Muscle of leg (tissue), 11 donors: ENCODE data around the gene DNAJC4. TPM values are rescaled to one million over a fixed set of nuclear protein-coding genes. Genes with fewer than 3 reads are reported as not detected.

Experiments
- DNase-seq: peaks from one replicate; pipeline ENCODE4 v3.0.0; 2013
- H3K27ac ChIP-seq: one replicate; pipeline ENCODE4 v1.5.1; 2013; ENCODE audit warnings: mild to moderate bottlenecking, low read length, control low read depth
- H3K27me3 ChIP-seq: one replicate; pipeline ENCODE4 v1.6.1; 2013; ENCODE audit warnings: low read length; ENCODE audit not compliant: control insufficient read depth, insufficient read depth
- H3K36me3 ChIP-seq: one replicate; pipeline ENCODE4 v1.6.1; 2013; ENCODE audit warnings: low read length; ENCODE audit not compliant: control insufficient read depth, insufficient read depth
- H3K4me1 ChIP-seq: one replicate; pipeline ENCODE4 v1.6.1; 2013; ENCODE audit warnings: low read length; ENCODE audit not compliant: control insufficient read depth, insufficient read depth
- H3K4me3 ChIP-seq: one replicate; pipeline ENCODE4 v1.5.1; 2013; ENCODE audit warnings: low read length, control low read depth
- H3K9me3 ChIP-seq: replicated peaks from 2 replicates; pipeline ENCODE4 v1.6.1; 2013; ENCODE audit warnings: low read depth, low read length; ENCODE audit not compliant: control insufficient read depth
- WGBS: methylation state at CpG from one replicate; pipeline ENCODE4 v1.1.5; 2013; ENCODE audit warnings: missing lambda C conversion rate; ENCODE audit not compliant: insufficient coverage; 5-methylcytosine and 5-hydroxymethylcytosine counted together
- polyA plus RNA-seq, 8 donors: library from polyadenylated mRNA; unstranded; fragments of 120-200 nt; gene quantifications; one replicate each; pipeline versions ENCODE4 v1.2.1 to v1.2.3, GENCODE V29; 2013; ENCODE audit warnings: inconsistent platforms in 1 of 8, low replicate concordance in 1 of 8; ENCODE audit not compliant: insufficient read length in 8 of 8, insufficient read depth in 1 of 8
- total RNA-seq: library from RNA; stranded (reverse); fragments of 120-200 nt; gene quantifications from one replicate; pipeline ENCODE4 v1.2.4, GENCODE V29; 2013

The DNAJC4 gene
- total and polyA plus RNA-seq, 9 donors = 13.6 to 75.1 (median 52.9) TPM

GRCh38 chr11:64207256-64208085 lies 22.9 kb upstream of the DNAJC4 start:
- peak; percentile 91 for DNase-seq
- H3K9me3 ChIP-seq = no peaks in the 10 kb centered on the region
- H3K27me3 ChIP-seq = no peaks in the 10 kb centered on the region
- H3K4me3 ChIP-seq = peak overlapping the region; percentile 20
- H3K27ac ChIP-seq = peak overlapping the region; percentile 94
- H3K36me3 ChIP-seq = peaks cover 41% of the 10 kb centered on the region
- peaks cover 59% of the 10 kb centered on the region for H3K4me1 ChIP-seq
- WGBS = 29% methylated on average over 19 of the region's 30 CpGs

- Histone ChIP-seq H3K4me1 (peaks cover 59% of the 10 kb centered on the region), H3K36me3 (peaks cover 33% of the 10 kb centered on the region)
- 71% methylated on average over 17 of the region's 23 CpGs for WGBS
These were observed 22.1 kb upstream of the DNAJC4 start for GRCh38 chr11:64208086-64208795.

GRCh38 chr11:64208796-64209562 lies 21.4 kb upstream of the DNAJC4 start:
- 68% methylated on average over 18 of the region's 18 CpGs for WGBS
- Histone ChIP-seq H3K4me3 (no peak overlapping the region), H3K4me1 (peaks cover 56% of the 10 kb centered on the region), H3K36me3 (peaks cover 26% of the 10 kb centered on the region), H3K27me3 (no peaks in the 10 kb centered on the region), H3K27ac (peak overlapping the region; percentile 94), H3K9me3 (no peaks in the 10 kb centered on the region)
- peak; percentile 30 for DNase-seq

More at GRCh38 chr11:64208086-64208795, 22.1 kb upstream of the DNAJC4 start:
- Histone ChIP-seq H3K27ac (peak overlapping the region; percentile 94), H3K9me3 (no peaks in the 10 kb centered on the region), H3K27me3 (no peaks in the 10 kb centered on the region), H3K4me3 (peak overlapping the region; percentile 20)
- peak; percentile 33 for DNase-seq

- Histone ChIP-seq H3K27ac (no peak overlapping the region), H3K4me3 (no peak overlapping the region), H3K27me3 (no peaks in the 10 kb centered on the region), H3K36me3 (peaks cover 21% of the 10 kb centered on the region), H3K4me1 (peaks cover 50% of the 10 kb centered on the region), H3K9me3 (no peaks in the 10 kb centered on the region)
- DNase-seq = no peak
- 83% methylated on average over 6 of the region's 8 CpGs for WGBS
These were observed 20.8 kb upstream of the DNAJC4 start for GRCh38 chr11:64209563-64209843.

- WGBS = 84% methylated on average over 23 of the region's 24 CpGs
- Histone ChIP-seq H3K27me3 (no peaks in the 10 kb centered on the region), H3K4me3 (no peak overlapping the region), H3K4me1 (peaks cover 43% of the 10 kb centered on the region), H3K36me3 (peaks cover 16% of the 10 kb centered on the region), H3K27ac (no peak overlapping the region), H3K9me3 (no peaks in the 10 kb centered on the region)
- no peak for DNase-seq
These were observed 19.9 kb upstream of the DNAJC4 start for GRCh38 chr11:64210301-64211020.

- no peaks in the 10 kb centered on the region for H3K27me3 ChIP-seq
- no peak overlapping the region for H3K27ac ChIP-seq
- H3K9me3 ChIP-seq = no peaks in the 10 kb centered on the region
- H3K4me1 ChIP-seq = peaks cover 38% of the 10 kb centered on the region
- no peak for DNase-seq
- H3K36me3 ChIP-seq = peaks cover 8% of the 10 kb centered on the region
- H3K4me3 ChIP-seq = no peak overlapping the region
- WGBS = 78% methylated on average over 18 of the region's 30 CpGs
These were observed 19.0 kb upstream of the DNAJC4 start for GRCh38 chr11:64211181-64211872.

- Histone ChIP-seq H3K27ac (no peak overlapping the region), H3K9me3 (no peaks in the 10 kb centered on the region), H3K27me3 (no peaks in the 10 kb centered on the region), H3K4me1 (peaks cover 16% of the 10 kb centered on the region), H3K4me3 (no peak overlapping the region), H3K36me3 (peaks cover 14% of the 10 kb centered on the region)
- no peak for DNase-seq
- WGBS = 93% methylated on average over 3 of the region's 6 CpGs
These were observed 13.5 kb upstream of the DNAJC4 start for GRCh38 chr11:64216879-64217278.

GRCh38 chr11:64218628-64219353 lies 11.6 kb upstream of the DNAJC4 start:
- no peaks in the 10 kb centered on the region for H3K9me3 ChIP-seq
- WGBS = 47% methylated on average over 4 of the region's 11 CpGs
- H3K27me3 ChIP-seq = no peaks in the 10 kb centered on the region
- no peak for DNase-seq
- H3K36me3 ChIP-seq = peaks cover 18% of the 10 kb centered on the region
- no peak overlapping the region for H3K4me3 ChIP-seq
- H3K4me1 ChIP-seq = peaks cover 30% of the 10 kb centered on the region
- H3K27ac ChIP-seq = no peak overlapping the region

GRCh38 chr11:64219354-64219684 lies 11.0 kb upstream of the DNAJC4 start:
- Histone ChIP-seq H3K27ac (no peak overlapping the region), H3K36me3 (peaks cover 22% of the 10 kb centered on the region)
- no CpG with 5 or more reads among the region's 7 CpGs for WGBS

More at GRCh38 chr11:64219354-64219684, 11.0 kb upstream of the DNAJC4 start:
- no peak for DNase-seq
- peaks cover 36% of the 10 kb centered on the region for H3K4me1 ChIP-seq
- no peak overlapping the region for H3K4me3 ChIP-seq
- H3K9me3 ChIP-seq = no peaks in the 10 kb centered on the region
- H3K27me3 ChIP-seq = no peaks in the 10 kb centered on the region
